HepG2 (cell line): ENCODE data around the gene ATP6V0A1. TPM values are rescaled to one million over a fixed set of nuclear protein-coding genes. Genes with fewer than 3 reads are reported as not detected.

Experiments
- ATF2 ChIP-seq: sonication (generic); formaldehyde crosslinking; IDR thresholded peaks from 2 replicates; pipeline ENCODE4 v1.4.0; 2020; ENCODE audit warnings: missing genetic modification reagents
- ELF4 ChIP-seq: sonication (generic); formaldehyde crosslinking; IDR thresholded peaks from 2 replicates; pipeline ENCODE4 v1.5.0; 2020; ENCODE audit warnings: missing genetic modification reagents, mild to moderate bottlenecking, moderate library complexity, borderline replicate concordance
- GLI4 ChIP-seq: sonication (generic); formaldehyde crosslinking; IDR thresholded peaks from 2 replicates; pipeline ENCODE4 v1.5.1; 2020; ENCODE audit warnings: missing genetic modification reagents, mild to moderate bottlenecking, moderate library complexity, borderline replicate concordance
- HCFC1 ChIP-seq: fragments of 150-350 bp; IDR thresholded peaks from 2 replicates; pipeline ENCODE4 v1.6.1; 2014; ENCODE audit warnings: low read depth, low read length
- HDAC2 ChIP-seq: sonication (generic); formaldehyde crosslinking; IDR thresholded peaks from 2 replicates; pipeline ENCODE4 v1.4.0; 2020; ENCODE audit warnings: missing genetic modification reagents
- IKZF1 ChIP-seq: fragments of 450-650 bp; IDR thresholded peaks from 2 replicates; pipeline ENCODE4 v1.7.1; 2016
- KDM4B ChIP-seq: sonication (generic); formaldehyde crosslinking; IDR thresholded peaks from 2 replicates; pipeline ENCODE4 v1.4.0; 2020; ENCODE audit warnings: missing genetic modification reagents
- MTF1 ChIP-seq: sonication (generic); formaldehyde crosslinking; IDR thresholded peaks from 2 replicates; pipeline ENCODE4 v1.5.0; 2020; ENCODE audit warnings: missing genetic modification reagents
- MYC ChIP-seq: sonication (generic); formaldehyde crosslinking; IDR thresholded peaks from 2 replicates; pipeline ENCODE4 v1.9.0; 2021; ENCODE audit warnings: missing genetic modification reagents, borderline replicate concordance
- SALL2 ChIP-seq: sonication (generic); formaldehyde crosslinking; IDR thresholded peaks from 2 replicates; pipeline ENCODE4 v1.8.1; 2023; ENCODE audit warnings: mild to moderate bottlenecking, missing genetic modification reagents, inconsistent platforms
- SMAD3 ChIP-seq: sonication (generic); formaldehyde crosslinking; IDR thresholded peaks from 2 replicates; pipeline ENCODE4 v1.4.0; 2020; ENCODE audit warnings: missing genetic modification reagents
- SP140L ChIP-seq: sonication (generic); formaldehyde crosslinking; IDR thresholded peaks from 2 replicates; pipeline ENCODE4 v1.4.0; 2020; ENCODE audit warnings: missing genetic modification reagents, borderline replicate concordance
- TAF1 ChIP-seq: sonication (generic); formaldehyde crosslinking; IDR thresholded peaks from 2 replicates; pipeline ENCODE4 v1.4.0; 2020; ENCODE audit warnings: missing genetic modification reagents
- THAP8 ChIP-seq: sonication (generic); formaldehyde crosslinking; IDR thresholded peaks from 2 replicates; pipeline ENCODE4 v1.5.1; 2020; ENCODE audit warnings: missing genetic modification reagents, mild to moderate bottlenecking, borderline replicate concordance
- ZNF138 ChIP-seq: sonication (generic); formaldehyde crosslinking; IDR thresholded peaks from 2 replicates; pipeline ENCODE4 v1.5.0; 2020; ENCODE audit warnings: mild to moderate bottlenecking, low read depth, missing genetic modification reagents
- ZNF225 ChIP-seq: sonication (generic); formaldehyde crosslinking; IDR thresholded peaks from 2 replicates; pipeline ENCODE4 v1.4.0; 2020; ENCODE audit warnings: mild to moderate bottlenecking, missing genetic modification reagents
- ZNF367 ChIP-seq: sonication (generic); formaldehyde crosslinking; IDR thresholded peaks from 2 replicates; pipeline ENCODE4 v1.4.0; 2020; ENCODE audit warnings: missing genetic modification reagents, borderline replicate concordance
- ZNF547 ChIP-seq: sonication (generic); formaldehyde crosslinking; IDR thresholded peaks from 2 replicates; pipeline ENCODE4 v1.5.1; 2020; ENCODE audit warnings: mild to moderate bottlenecking, missing genetic modification reagents
- ZNF781 ChIP-seq: sonication (generic); formaldehyde crosslinking; IDR thresholded peaks from 2 replicates; pipeline ENCODE4 v1.5.1; 2020; ENCODE audit warnings: borderline replicate concordance, mild to moderate bottlenecking, missing genetic modification reagents; ENCODE audit errors: not compliant biosample characterization
- polyA plus RNA-seq, 8 experiments: library from polyadenylated mRNA; depleted of rRNA in 3 of 8; stranded (reverse) in 7 of 8; unstranded in 1 of 8; fragments of >200 nt; fragmentation: Illumina TruSeq in 4 of 8; extraction: Trizol in 4 of 8; gene quantifications; 2 replicates each; pipeline versions ENCODE4 v1.2.1 to v1.2.3, GENCODE V29; 2011 to 2016; ENCODE audit warnings: low read depth in 4 of 8, missing spikeins in 1 of 8, mixed read lengths in 1 of 8; ENCODE audit not compliant: insufficient read depth in 1 of 8
- total RNA-seq, 5 experiments: library from RNA; depleted of rRNA; stranded (reverse); fragments of >200 nt; fragmentation: Illumina TruSeq; extraction: Trizol; gene quantifications; 2 replicates each; pipeline ENCODE4 v1.2.3, GENCODE V29; 2016; ENCODE audit warnings: low read depth in 1 of 5
- TF ChIP-seq, protein P1 (sequence below): sonication (generic); formaldehyde crosslinking; IDR thresholded peaks from 2 replicates; pipeline ENCODE4 v1.8.1; 2023; ENCODE audit warnings: missing genetic modification reagents, mild to moderate bottlenecking, borderline replicate concordance
- TF ChIP-seq, protein P2 (sequence below), 2 experiments: sonication (generic) in 1 of 2; formaldehyde crosslinking in 1 of 2; IDR thresholded peaks; 2 replicates each; pipeline versions ENCODE4 v1.6.1 to v1.9.0; 2014 to 2022; ENCODE audit warnings: antibody characterized with exemption in 1 of 2, borderline replicate concordance in 1 of 2, inconsistent platforms in 1 of 2, low read depth in 1 of 2, missing genetic modification reagents in 1 of 2

Gene ATP6V0A1
- total and polyA plus RNA-seq, 2 of the 13 experiments (the other 11 are each of a cell fraction or from before 2014, with no cell fraction given), result 27.9 to 54.1 TPM

DNA sequence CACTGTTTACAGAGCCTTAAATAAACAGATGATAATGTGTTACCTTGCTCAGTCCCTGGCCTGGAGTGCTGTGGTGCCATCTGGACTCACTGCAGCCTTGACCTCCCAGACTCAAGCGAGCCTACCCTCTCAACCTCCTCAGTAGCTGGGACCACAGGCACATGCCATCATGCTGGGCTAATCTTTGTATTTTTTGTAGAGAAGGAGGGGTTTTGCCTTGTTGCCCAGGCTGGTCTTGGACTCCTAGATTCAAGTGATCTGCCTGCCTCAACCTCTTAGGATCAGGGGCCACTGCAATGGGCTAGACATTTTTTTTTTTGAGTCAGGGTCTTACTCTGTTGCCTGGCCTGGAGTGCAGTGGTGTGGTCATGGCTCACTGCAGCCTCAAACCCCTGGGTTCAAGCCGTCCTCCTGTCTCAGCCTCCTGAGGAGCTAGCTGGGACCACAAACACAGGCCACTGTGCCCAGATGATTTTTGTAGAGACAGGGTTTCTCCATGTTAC, 72.3 kb downstream of the ATP6V0A1 start (continued):
- TF ChIP-seq ZNF367 (no peak), ZNF781 (CRISPR knock-in tag) (no peak), GLI4 (no peak), THAP8 (CRISPR knock-in tag) (no peak), SMAD3 (CRISPR knock-in tag) (peak; percentile 82; the same call in 1 of the 2 replicates), HCFC1 (no peak), KDM4B (CRISPR knock-in tag) (peak; percentile 62; the same call in 1 of the 2 replicates), ELF4 (CRISPR knock-in tag) (no peak), HDAC2 (CRISPR knock-in tag) (peak; percentile 97), ZNF225 (CRISPR knock-in tag) (peak; percentile 57; the same call in 1 of the 2 replicates), MYC (peak; percentile 87), IKZF1 (no peak), ZNF138 (CRISPR knock-in tag) (no peak), ATF2 (CRISPR knock-in tag) (peak; percentile 95), SALL2 (no peak; the same call in 1 of the 2 replicates), SP140L (CRISPR knock-in tag) (no peak), MTF1 (CRISPR knock-in tag) (no peak), ZNF547 (CRISPR knock-in tag) (peak; percentile 72; the same call in 1 of the 2 replicates), TAF1 (0 out of 2 replicates have a peak, but pooled peaks have one; percentile 34)
- TF ChIP-seq, protein P1, sequence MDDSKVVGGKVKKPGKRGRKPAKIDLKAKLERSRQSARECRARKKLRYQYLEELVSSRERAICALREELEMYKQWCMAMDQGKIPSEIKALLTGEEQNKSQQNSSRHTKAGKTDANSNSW (CRISPR knock-in tag), result 0 out of 2 replicates have a peak, but pooled peaks have one; percentile 38
- TF ChIP-seq, protein P2, sequence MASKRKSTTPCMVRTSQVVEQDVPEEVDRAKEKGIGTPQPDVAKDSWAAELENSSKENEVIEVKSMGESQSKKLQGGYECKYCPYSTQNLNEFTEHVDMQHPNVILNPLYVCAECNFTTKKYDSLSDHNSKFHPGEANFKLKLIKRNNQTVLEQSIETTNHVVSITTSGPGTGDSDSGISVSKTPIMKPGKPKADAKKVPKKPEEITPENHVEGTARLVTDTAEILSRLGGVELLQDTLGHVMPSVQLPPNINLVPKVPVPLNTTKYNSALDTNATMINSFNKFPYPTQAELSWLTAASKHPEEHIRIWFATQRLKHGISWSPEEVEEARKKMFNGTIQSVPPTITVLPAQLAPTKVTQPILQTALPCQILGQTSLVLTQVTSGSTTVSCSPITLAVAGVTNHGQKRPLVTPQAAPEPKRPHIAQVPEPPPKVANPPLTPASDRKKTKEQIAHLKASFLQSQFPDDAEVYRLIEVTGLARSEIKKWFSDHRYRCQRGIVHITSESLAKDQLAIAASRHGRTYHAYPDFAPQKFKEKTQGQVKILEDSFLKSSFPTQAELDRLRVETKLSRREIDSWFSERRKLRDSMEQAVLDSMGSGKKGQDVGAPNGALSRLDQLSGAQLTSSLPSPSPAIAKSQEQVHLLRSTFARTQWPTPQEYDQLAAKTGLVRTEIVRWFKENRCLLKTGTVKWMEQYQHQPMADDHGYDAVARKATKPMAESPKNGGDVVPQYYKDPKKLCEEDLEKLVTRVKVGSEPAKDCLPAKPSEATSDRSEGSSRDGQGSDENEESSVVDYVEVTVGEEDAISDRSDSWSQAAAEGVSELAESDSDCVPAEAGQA (IDR thresholded peaks at IDR 0.05; ENCODE audit: low read depth), result 0 out of 2 replicates have a peak, but pooled peaks have one; percentile 39
- TF ChIP-seq, protein P2 (CRISPR knock-in tag; IDR thresholded peaks at IDR 0.05; ENCODE audit: borderline replicate concordance), result no peak
